ENCODE results near the gene KIF2A. TPM values are rescaled to one million over a fixed set of nuclear protein-coding genes. Genes with fewer than 3 reads are reported as not detected.
A peak's percentile ranks its signal among the peaks of the same experiment; 100 is the strongest.

KIF2A gene
- total RNA-seq, 2 experiments from 2014 or later, result 250 to 251 TPM

DNA sequence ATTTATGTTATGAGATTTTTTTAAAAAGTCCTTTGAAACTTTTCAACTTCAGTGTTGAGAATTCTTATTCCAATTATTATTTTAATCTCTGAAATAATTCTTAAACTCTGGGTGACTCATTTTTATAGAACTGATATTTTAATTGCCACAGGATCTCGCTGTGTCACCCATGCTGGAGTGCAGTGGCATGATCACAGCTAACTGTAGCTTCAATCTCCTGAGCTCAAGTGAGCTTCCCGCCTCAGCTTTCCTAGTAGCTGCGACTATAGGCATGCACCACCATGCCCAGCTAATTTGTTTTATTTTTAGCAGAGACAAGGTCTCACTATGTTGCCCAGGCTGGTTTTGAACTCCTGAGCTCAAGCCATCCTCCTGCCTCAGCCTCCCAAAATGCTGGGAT is 56.7 kb downstream of the KIF2A start:
- Mint-ChIP-seq H3K27ac (no peak overlapping the region), H3K4me1 (peaks cover 3% of the 10 kb centered on the region)
- POLR2A ChIA-PET, result interaction anchor here (0.6 to 1.7 kb wide), 3 partner anchors 22 to 57 kb away, joined by 4 to 5 read pairs (median 4); partner anchors contain the start of genes IPO11 and KIF2A

DNA sequence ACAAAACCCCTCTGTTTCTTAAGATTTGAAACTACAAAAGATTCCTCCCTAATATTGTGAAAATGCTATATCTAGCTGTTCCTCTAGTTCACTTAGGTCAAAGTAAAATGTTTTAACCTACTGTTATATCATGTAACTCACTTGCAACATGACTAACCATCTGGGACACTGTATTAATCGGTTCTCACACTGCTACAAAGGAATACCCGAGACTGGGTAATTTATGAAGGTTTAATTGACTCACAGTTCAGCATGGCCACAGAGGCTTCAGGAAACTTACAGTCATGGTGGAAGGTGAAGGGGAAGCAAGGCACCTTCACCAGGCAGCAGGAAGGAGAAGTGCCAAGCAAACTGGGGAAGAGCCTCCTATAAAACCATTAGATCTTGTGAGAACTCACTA is 63.0 kb downstream of the KIF2A start:
- Mint-ChIP-seq H3K36me3 (ENCODE audit: low read depth) (peaks cover 65% of the 10 kb centered on the region), H3K9me3 (no peaks in the 10 kb centered on the region), H3K4me3 (no peak overlapping the region), H3K27ac (no peak overlapping the region), H3K4me1 (peaks cover 4% of the 10 kb centered on the region), H3K27me3 (no peaks in the 10 kb centered on the region)
- DNase-seq, result no peak
- ChIA-PET CTCF (interaction anchor here (0.9 kb wide), 1 partner anchor 97 kb away, joined by 3 read pairs; no protein-coding TSS in a partner anchor), POLR2A (interaction anchor here (1.0 kb wide), 1 partner anchor 12 kb away, joined by 3 read pairs; no protein-coding TSS in a partner anchor)

More for the DNA sequence above, 56.7 kb downstream of the KIF2A start:
- no peaks in the 10 kb centered on the region for H3K27me3 Mint-ChIP-seq
- H3K9me3 Mint-ChIP-seq, result no peaks in the 10 kb centered on the region
- peaks cover 54% of the 10 kb centered on the region for H3K36me3 Mint-ChIP-seq (ENCODE audit: low read depth)
- DNase-seq, result no peak
- CTCF ChIA-PET, result interaction anchor here (1.1 to 2.6 kb wide), 4 partner anchors 10 to 138 kb away, joined by 3 to 13 read pairs (median 6); no protein-coding TSS in a partner anchor
- no peak overlapping the region for H3K4me3 Mint-ChIP-seq

GRCh38 chr5:62371409-62371808 is 65.4 kb downstream of the KIF2A start:
- Mint-ChIP-seq H3K4me1 (peaks cover 6% of the 10 kb centered on the region), H3K36me3 (ENCODE audit: low read depth) (peaks cover 59% of the 10 kb centered on the region), H3K27ac (no peak overlapping the region), H3K9me3 (no peaks in the 10 kb centered on the region), H3K27me3 (no peaks in the 10 kb centered on the region), H3K4me3 (no peak overlapping the region)
- ChIA-PET CTCF (no interaction called here), POLR2A (no interaction called here)
- DNase-seq, result no peak

DNA sequence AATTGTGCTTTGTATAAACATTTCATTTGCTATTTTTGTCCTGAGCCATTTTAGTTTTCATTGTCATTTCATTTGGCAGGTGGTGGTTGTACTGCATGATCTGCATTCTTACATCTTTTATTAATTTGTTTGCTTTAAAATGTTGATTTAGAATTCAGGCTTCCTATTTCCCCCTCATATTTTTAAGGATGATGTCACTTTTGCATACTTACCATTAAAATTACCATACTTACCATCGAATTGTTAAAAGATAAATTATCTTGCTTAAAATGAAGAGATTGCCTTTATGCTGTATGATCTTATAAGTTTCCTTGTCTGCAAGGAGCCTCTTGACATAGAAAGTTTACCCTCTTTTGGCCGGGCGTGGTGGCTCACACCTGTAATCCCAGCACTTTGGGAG is 66.6 kb downstream of the KIF2A start:
- Mint-ChIP-seq H3K4me1 (peaks cover 6% of the 10 kb centered on the region), H3K4me3 (no peak overlapping the region), H3K27ac (no peak overlapping the region), H3K9me3 (no peaks in the 10 kb centered on the region), H3K27me3 (no peaks in the 10 kb centered on the region), H3K36me3 (ENCODE audit: low read depth) (peaks cover 56% of the 10 kb centered on the region)
- ChIA-PET POLR2A (no interaction called here), CTCF (no interaction called here)
- no peak for DNase-seq

DNA sequence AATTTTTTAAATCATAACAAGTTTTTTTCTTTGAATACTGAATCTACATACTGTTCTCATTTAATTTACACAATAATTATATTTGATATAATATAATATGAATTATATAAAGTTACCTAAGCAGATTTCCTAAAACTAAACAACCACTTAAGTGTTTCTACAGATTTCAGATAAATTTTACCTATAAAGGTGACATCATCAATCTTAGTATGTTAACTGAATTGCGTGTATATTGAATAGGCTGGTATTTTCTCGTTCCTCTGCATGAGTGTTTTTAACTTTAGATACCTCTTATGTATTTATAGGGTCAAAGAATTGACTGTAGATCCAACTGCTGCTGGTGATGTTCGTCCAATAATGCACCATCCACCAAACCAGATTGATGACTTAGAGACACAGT is 67.4 kb downstream of the KIF2A start:
- Mint-ChIP-seq H3K4me1 (peaks cover 6% of the 10 kb centered on the region), H3K27me3 (no peaks in the 10 kb centered on the region), H3K4me3 (no peak overlapping the region), H3K36me3 (ENCODE audit: low read depth) (peaks cover 64% of the 10 kb centered on the region), H3K9me3 (no peaks in the 10 kb centered on the region), H3K27ac (no peak overlapping the region)
- DNase-seq, result no peak
- POLR2A ChIA-PET, result no interaction called here
- CTCF ChIA-PET, result no interaction called here

- Mint-ChIP-seq H3K4me3 (no peak overlapping the region), H3K9me3 (no peaks in the 10 kb centered on the region), H3K36me3 (ENCODE audit: low read depth) (peaks cover 68% of the 10 kb centered on the region), H3K27ac (no peak overlapping the region), H3K4me1 (peaks cover 6% of the 10 kb centered on the region), H3K27me3 (no peaks in the 10 kb centered on the region)
- DNase-seq, result no peak
- CTCF ChIA-PET, result no interaction called here
- POLR2A ChIA-PET, result no interaction called here
Observed at GRCh38 chr5:62374090-62374489, 68.1 kb downstream of the KIF2A start.

DNA sequence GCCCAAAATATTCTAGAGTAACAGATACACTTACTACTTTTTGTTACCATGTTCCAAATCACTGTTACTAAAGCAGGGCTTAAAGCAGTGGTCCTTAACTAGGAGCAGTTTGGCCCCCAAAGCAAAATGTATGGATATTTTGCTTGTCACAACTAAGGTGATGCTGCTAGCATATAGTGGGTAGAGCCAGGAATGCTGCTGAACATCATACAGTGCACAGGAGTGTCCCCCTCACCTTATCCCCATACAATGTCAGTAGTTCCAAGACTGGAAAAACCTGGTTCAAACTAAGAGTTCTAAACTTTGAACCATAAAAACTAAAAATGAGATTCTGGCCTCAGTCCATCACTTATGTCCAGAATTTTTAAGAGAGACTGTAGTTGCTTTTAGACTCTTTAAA is 69.6 kb downstream of the KIF2A start:
- ChIA-PET POLR2A (no interaction called here), CTCF (no interaction called here)
- Mint-ChIP-seq H3K36me3 (ENCODE audit: low read depth) (peaks cover 69% of the 10 kb centered on the region), H3K27me3 (no peaks in the 10 kb centered on the region), H3K4me1 (peaks cover 3% of the 10 kb centered on the region), H3K27ac (peak overlapping the region; percentile 33), H3K9me3 (no peaks in the 10 kb centered on the region), H3K4me3 (no peak overlapping the region)
- DNase-seq, result no peak

GRCh38 chr5:62376064-62376463 is 70.1 kb downstream of the KIF2A start:
- POLR2A ChIA-PET, result no interaction called here
- H3K4me3 Mint-ChIP-seq, result no peak overlapping the region

DNA sequence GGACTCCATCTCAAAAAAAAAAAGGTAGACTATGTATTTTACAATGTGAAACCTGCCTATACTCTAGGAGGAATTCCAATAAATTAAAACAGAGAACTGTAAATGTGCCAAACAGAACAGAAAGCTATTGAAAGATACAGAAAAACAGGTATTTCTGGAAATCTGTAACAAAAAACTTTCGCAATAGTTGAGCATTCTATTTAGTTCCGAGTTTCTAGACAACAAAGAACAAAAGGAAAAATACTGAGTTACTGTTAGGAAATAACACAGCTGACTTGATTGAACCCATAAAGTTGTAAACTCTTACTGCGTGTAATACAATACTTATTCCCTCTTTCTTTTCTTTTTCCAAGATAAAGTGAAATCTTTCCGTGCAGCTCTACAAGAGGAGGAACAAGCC is 79.1 kb downstream of the KIF2A start:
- Mint-ChIP-seq H3K4me3 (no peak overlapping the region), H3K4me1 (peaks cover 1% of the 10 kb centered on the region), H3K9me3 (no peaks in the 10 kb centered on the region), H3K27me3 (no peaks in the 10 kb centered on the region), H3K27ac (no peak overlapping the region), H3K36me3 (ENCODE audit: low read depth) (peaks cover 71% of the 10 kb centered on the region)
- no peak for DNase-seq
- POLR2A ChIA-PET, result interaction anchor here (1.2 to 2.1 kb wide), 2 partner anchors 18 to 23 kb away, joined by 4 to 8 read pairs; partner anchors contain the start of gene DIMT1
- CTCF ChIA-PET, result no interaction called here

More at GRCh38 chr5:62376064-62376463, 70.1 kb downstream of the KIF2A start:
- no peak for DNase-seq
- no peaks in the 10 kb centered on the region for H3K9me3 Mint-ChIP-seq
- H3K27ac Mint-ChIP-seq, result peak overlapping the region; percentile 33
- H3K36me3 Mint-ChIP-seq (ENCODE audit: low read depth), result peaks cover 69% of the 10 kb centered on the region
- H3K27me3 Mint-ChIP-seq, result no peaks in the 10 kb centered on the region
- CTCF ChIA-PET, result interaction anchor here (0.8 kb wide), 1 partner anchor 151 kb away, joined by 3 read pairs; no protein-coding TSS in a partner anchor
- peaks cover 2% of the 10 kb centered on the region for H3K4me1 Mint-ChIP-seq

- CTCF ChIA-PET, result no interaction called here
- Mint-ChIP-seq H3K9me3 (no peaks in the 10 kb centered on the region), H3K4me1 (peaks cover 1% of the 10 kb centered on the region), H3K36me3 (ENCODE audit: low read depth) (peaks cover 71% of the 10 kb centered on the region), H3K27me3 (no peaks in the 10 kb centered on the region), H3K27ac (no peak overlapping the region), H3K4me3 (no peak overlapping the region)
- no peak for DNase-seq
- POLR2A ChIA-PET, result interaction anchor here (2.1 kb wide), 1 partner anchor 18 kb away, joined by 8 read pairs; the partner anchor contains the start of gene DIMT1
Observed at GRCh38 chr5:62385816-62386400, 79.9 kb downstream of the KIF2A start.

DNA sequence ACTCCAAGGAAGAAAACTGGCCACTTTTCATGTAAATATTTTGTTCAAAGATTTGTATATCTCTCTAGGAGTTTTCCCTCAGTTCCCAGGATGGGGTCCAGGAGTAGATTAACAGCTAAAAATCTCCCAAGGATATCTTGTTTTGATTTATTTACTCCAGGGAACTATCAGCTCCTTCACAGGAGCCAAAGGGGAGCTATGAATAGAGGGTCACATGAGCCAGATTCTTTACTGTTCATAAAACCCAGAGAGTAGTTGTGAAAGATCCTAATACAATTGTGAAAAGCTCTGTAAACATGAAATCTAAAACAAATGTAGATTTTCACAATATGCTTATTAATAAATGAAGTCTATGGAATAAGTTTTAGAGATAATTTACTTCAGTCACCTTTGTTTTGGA is 80.8 kb downstream of the KIF2A start:
- ChIA-PET CTCF (interaction anchor here (1.0 to 1.9 kb wide), 2 partner anchors 46 to 163 kb away, joined by 3 to 9 read pairs; no protein-coding TSS in a partner anchor), POLR2A (interaction anchor here (0.9 to 4.3 kb wide), 3 partner anchors 17 to 163 kb away, joined by 3 to 42 read pairs (median 3); partner anchors contain the start of gene DIMT1)

GRCh38 chr5:62395210-62395950 is 89.4 kb downstream of the KIF2A start:
- CTCF ChIA-PET, result interaction anchor here (0.6 to 1.6 kb wide), 2 partner anchors 14 to 100 kb away, joined by 3 read pairs; no protein-coding TSS in a partner anchor
- Mint-ChIP-seq H3K27ac (peak overlapping the region; percentile 10), H3K4me1 (peaks cover 35% of the 10 kb centered on the region), H3K36me3 (ENCODE audit: low read depth) (peaks cover 68% of the 10 kb centered on the region), H3K4me3 (no peak overlapping the region), H3K9me3 (no peaks in the 10 kb centered on the region), H3K27me3 (no peaks in the 10 kb centered on the region)
- POLR2A ChIA-PET, result interaction anchor here (1.2 to 2.3 kb wide), 5 partner anchors 8 to 43 kb away, joined by 3 to 23 read pairs (median 4); partner anchors contain the start of genes DIMT1 and IPO11
- DNase-seq, result no peak

More for the DNA sequence above, 80.8 kb downstream of the KIF2A start:
- no peak overlapping the region for H3K4me3 Mint-ChIP-seq
- H3K4me1 Mint-ChIP-seq, result peaks cover 6% of the 10 kb centered on the region
- peak overlapping the region; percentile 6 for H3K27ac Mint-ChIP-seq
- H3K27me3 Mint-ChIP-seq, result no peaks in the 10 kb centered on the region
- H3K36me3 Mint-ChIP-seq (ENCODE audit: low read depth), result peaks cover 66% of the 10 kb centered on the region
- H3K9me3 Mint-ChIP-seq, result no peaks in the 10 kb centered on the region
- DNase-seq, result no peak

All from activated CD4-positive, alpha-beta memory T cell treated with anti-CD3 and anti-CD28 coated beads, Interleukin-2, amount 10 ng/mL, durations not matched to agents 7 days and 5 days (primary cell).